ENCODE results near the gene UNC119.
"Not testable (repeated sequence)": the region's sequence is repeated elsewhere in the genome, so short reads cannot be mapped to it uniquely, and the experiment has no call there.

Gene UNC119

DNA sequence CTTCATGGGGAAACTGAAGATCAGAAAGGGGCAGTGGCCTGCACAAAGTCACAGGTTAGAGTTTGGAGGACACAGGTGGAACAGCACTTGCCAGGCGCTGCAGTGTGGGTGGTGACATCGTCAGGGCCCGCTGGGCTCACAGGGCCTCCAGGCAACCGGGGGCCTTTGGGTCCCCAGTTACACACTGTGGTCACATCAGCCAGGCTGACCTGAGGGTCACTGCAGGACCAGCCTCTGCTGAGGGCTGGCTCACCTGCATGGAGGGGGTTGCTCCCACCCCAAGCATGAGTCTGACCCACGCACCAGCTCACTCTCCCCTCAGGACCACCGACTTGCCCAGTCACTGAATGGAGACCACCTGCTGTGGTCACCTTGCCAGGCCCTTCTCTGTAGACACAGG lies 29.2 kb downstream of the UNC119 start:
- no peak overlapping the region for H3K4me3 ChIP-seq (replicated peaks; ENCODE audit: low read depth, low read length)
- no peak for DNase-seq (ENCODE audit: extremely low read depth, low read depth)
- TF ChIP-seq, protein P1, sequence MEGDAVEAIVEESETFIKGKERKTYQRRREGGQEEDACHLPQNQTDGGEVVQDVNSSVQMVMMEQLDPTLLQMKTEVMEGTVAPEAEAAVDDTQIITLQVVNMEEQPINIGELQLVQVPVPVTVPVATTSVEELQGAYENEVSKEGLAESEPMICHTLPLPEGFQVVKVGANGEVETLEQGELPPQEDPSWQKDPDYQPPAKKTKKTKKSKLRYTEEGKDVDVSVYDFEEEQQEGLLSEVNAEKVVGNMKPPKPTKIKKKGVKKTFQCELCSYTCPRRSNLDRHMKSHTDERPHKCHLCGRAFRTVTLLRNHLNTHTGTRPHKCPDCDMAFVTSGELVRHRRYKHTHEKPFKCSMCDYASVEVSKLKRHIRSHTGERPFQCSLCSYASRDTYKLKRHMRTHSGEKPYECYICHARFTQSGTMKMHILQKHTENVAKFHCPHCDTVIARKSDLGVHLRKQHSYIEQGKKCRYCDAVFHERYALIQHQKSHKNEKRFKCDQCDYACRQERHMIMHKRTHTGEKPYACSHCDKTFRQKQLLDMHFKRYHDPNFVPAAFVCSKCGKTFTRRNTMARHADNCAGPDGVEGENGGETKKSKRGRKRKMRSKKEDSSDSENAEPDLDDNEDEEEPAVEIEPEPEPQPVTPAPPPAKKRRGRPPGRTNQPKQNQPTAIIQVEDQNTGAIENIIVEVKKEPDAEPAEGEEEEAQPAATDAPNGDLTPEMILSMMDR (IDR thresholded peaks at IDR 0.05; ENCODE audit: low read depth, low read length, missing control alignments), result no peak

DNA sequence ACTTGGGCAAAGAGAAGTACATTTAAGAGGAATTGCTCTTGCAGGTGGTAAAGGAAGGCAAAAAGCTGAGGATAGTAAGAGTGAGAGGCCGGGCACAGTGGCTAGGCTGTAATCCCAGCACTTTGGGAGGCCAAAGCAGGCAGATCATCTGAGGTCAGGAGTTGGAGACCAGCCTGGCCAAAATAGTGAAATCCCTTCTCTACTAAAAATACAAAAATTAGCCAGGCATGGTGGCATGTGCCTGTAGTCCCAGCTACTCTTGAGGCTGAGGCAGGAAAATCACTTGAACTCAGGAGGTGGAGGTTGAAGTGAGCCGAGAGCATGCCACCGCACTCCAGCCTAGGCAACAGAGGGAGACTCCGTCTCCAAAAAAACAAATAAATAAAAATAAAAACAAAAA lies 30.1 kb downstream of the UNC119 start:
- DNase-seq (ENCODE audit: extremely low read depth, low read depth); H3K4me3 ChIP-seq (replicated peaks; ENCODE audit: low read depth, low read length): not testable (repeated sequence)

DNA sequence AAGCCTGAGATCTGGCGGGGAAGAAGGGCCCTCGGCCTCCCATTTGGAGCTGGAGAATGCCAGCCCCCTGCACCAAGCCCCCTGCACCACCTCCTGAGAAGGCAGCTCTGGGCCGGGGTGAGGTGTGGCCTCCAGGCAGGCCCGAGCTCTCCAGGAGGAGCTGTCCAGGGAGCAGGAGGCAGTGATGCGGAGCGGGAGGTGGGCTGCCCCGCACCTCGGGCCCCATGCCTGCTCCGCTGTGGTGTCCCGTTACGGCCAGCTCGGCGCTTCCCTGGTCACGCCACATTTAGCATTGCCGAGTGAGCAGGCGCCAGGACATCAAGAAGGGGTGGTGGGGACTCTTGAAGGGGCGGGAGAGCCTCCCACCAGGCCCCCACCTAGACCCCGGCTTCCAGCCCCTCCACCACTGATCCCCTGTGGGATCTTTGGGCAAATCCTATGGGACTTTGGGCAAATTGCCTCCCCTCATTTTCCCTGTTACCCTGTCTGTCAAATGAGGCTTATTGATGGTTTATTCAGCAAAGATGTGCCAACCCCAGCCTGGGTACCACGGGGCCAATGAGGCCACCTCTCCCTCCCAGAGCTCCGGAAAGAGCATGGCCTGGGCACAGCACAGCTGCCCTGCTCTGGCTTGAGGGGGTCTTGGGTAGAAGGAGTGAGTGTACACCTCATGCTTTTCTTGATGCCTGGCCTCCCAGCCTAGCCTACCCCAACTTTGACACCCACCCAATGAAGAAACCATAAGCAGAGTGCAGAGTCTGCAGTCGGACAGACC lies 30.9 kb downstream of the UNC119 start:
- DNase-seq (ENCODE audit: extremely low read depth, low read depth), result no peak
- TF ChIP-seq, protein P1 (IDR thresholded peaks at IDR 0.05; ENCODE audit: low read depth, low read length, missing control alignments), result no peak
- no peak overlapping the region for H3K4me3 ChIP-seq (replicated peaks; ENCODE audit: low read depth, low read length)

DNA sequence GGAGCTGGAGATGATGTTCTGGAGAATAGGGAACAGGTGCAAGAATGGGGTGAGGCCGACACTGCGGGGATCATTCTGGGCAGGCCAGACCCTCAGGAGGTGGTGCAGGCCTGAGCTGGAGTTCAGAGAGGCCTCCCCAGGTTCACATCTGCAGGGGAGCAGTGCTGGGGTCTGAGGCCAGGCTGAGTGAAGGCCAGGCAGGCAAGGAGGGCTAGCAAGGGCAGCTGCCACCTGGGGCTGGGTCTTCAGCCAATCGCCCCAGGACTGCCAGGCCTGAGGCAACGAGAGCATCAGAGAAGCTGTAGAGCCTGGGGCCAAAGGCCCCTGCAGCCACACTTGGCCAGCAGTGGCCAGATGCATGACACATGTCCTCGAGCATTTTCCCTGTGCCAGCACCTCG lies 31.7 kb downstream of the UNC119 start:
- TF ChIP-seq, protein P1 (IDR thresholded peaks at IDR 0.05; ENCODE audit: low read depth, low read length, missing control alignments), result no peak
- no peak overlapping the region for H3K4me3 ChIP-seq (replicated peaks; ENCODE audit: low read depth, low read length)
- DNase-seq (ENCODE audit: extremely low read depth, low read depth), result no peak

DNA sequence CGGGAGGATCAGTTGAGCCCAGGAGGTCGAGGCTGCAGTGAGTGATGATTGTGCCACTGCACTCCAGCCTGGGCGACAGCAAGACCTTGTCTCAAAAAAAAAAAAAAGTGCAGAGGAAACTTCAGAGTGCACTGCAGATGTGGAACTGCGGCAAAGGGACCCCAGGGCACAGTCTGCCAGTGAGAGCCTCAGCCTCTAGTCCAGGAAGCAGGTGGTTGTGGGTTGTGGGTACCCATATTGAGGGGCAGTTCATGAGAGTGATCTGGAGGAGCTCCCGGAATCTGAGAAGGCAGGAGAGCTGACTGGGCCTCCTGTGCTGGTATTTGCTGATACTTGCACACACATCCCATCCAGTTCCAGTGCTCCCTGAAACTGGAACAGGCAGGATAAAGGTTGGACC lies 33.2 kb downstream of the UNC119 start:
- TF ChIP-seq, protein P1 (IDR thresholded peaks at IDR 0.05; ENCODE audit: low read depth, low read length, missing control alignments), result no peak
- H3K4me3 ChIP-seq (replicated peaks; ENCODE audit: low read depth, low read length), result no peak overlapping the region
- no peak for DNase-seq (ENCODE audit: extremely low read depth, low read depth)

DNA sequence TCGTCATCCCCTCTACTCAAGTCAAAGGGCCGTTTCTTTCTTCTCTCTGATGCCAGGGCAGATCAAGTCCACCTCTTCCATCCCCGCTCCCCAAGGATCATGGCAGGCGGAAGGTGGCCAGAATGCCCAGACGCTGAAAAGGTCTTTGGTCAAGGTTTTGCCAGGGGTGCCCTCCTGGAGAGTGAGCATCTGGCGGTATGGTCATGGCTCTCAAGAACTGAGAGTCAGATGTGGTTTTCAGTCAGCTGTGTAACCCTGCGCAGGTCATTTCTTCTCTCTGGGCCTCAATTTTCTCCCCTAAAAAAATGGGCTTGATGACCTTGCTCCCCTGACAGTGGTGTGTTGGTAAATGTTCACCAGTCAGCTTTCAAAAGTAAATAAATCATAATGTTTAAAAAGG lies 33.8 kb downstream of the UNC119 start:
- DNase-seq (ENCODE audit: extremely low read depth, low read depth), result no peak
- TF ChIP-seq, protein P1 (IDR thresholded peaks at IDR 0.05; ENCODE audit: low read depth, low read length, missing control alignments), result no peak

DNA sequence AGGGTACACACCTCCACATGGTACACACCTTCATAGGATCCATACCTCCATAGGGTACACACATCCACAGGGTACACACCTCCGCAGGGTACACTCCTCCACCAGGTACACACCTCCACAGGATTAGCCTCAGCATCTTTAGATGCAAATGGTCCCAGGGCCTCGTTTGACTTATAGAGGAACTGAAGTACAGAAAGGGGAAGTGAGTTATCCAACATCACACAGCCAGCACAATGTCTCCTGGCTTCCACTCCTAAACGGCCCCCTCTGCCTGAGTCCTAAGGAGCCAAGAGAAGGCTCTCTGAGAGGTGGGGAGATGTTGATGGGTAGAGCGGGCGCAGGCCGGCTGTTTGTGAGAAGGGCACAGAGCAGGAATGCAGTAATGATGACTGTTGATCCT lies 34.3 kb downstream of the UNC119 start:
- TF ChIP-seq, protein P1 (IDR thresholded peaks at IDR 0.05; ENCODE audit: low read depth, low read length, missing control alignments), result no peak
- DNase-seq (ENCODE audit: extremely low read depth, low read depth), result no peak
- H3K4me3 ChIP-seq (replicated peaks; ENCODE audit: low read depth, low read length), result no peak overlapping the region

More for the DNA sequence above, 33.8 kb downstream of the UNC119 start:
- H3K4me3 ChIP-seq (replicated peaks; ENCODE audit: low read depth, low read length), result no peak overlapping the region

All from HFF-Myc (cell line).